Natural killer cell (primary cell): ENCODE measurements around the gene AFAP1L1. TPM values are rescaled to one million over a fixed set of nuclear protein-coding genes. Genes with fewer than 3 reads are reported as not detected.

Experiments used
- ATAC-seq, 3 donors: fragments of 150-1000 bp in 2 of 3; fragments of 200-7000 bp in 1 of 3; cut with Tn5 transposase; 1 replicate in 1 of 3; 2 replicates in 2 of 3; pipeline ENCODE4 v1.10.0; 2021; ENCODE audit warnings: mild to moderate bottlenecking in 2 of 3, moderate library complexity in 2 of 3
- DNase-seq, 2 donors: peaks; one replicate each; pipeline versions ENCODE4 v3.0.0 to v3.0.0-alpha.2; 2013 to 2021; ENCODE audit warnings: mixed read lengths in 1 of 2
- H3K27ac ChIP-seq: one replicate; pipeline ENCODE4 v1.5.1; 2013; ENCODE audit warnings: mild to moderate bottlenecking, low read length
- H3K27me3 ChIP-seq: one replicate; pipeline ENCODE4 v1.6.1; 2013; ENCODE audit warnings: low read length; ENCODE audit not compliant: control insufficient read depth, insufficient read depth
- H3K36me3 ChIP-seq: one replicate; pipeline ENCODE4 v1.6.1; 2013; ENCODE audit warnings: low read length; ENCODE audit not compliant: control insufficient read depth, insufficient read depth
- H3K4me1 ChIP-seq: one replicate; pipeline ENCODE4 v1.6.1; 2013; ENCODE audit warnings: low read length; ENCODE audit not compliant: control insufficient read depth, insufficient read depth
- H3K4me3 ChIP-seq: one replicate; pipeline ENCODE4 v1.5.1; 2013; ENCODE audit warnings: low read length
- H3K9me3 ChIP-seq: one replicate; pipeline ENCODE4 v1.6.1; 2013; ENCODE audit warnings: low read length; ENCODE audit not compliant: control insufficient read depth, insufficient read depth
- H3K27ac Mint-ChIP-seq, 2 donors: one replicate each; pipeline ENCODE4 v1.8.0; 2022; ENCODE audit warnings: mild to moderate bottlenecking in 2 of 2, mixed read lengths in 2 of 2, moderate library complexity in 1 of 2
- H3K27me3 Mint-ChIP-seq, 2 donors: one replicate each; pipeline ENCODE4 v1.8.0; 2022; ENCODE audit warnings: low read depth in 2 of 2, mixed read lengths in 2 of 2
- H3K36me3 Mint-ChIP-seq: one replicate; pipeline ENCODE4 v1.8.0; 2022; ENCODE audit warnings: mixed read lengths
- H3K4me1 Mint-ChIP-seq, 2 donors: one replicate each; pipeline ENCODE4 v1.8.0; 2022; ENCODE audit warnings: mixed read lengths in 2 of 2
- H3K4me3 Mint-ChIP-seq: one replicate; pipeline ENCODE4 v1.8.0; 2022; ENCODE audit warnings: mild to moderate bottlenecking, moderate library complexity, mixed read lengths
- H3K9me3 Mint-ChIP-seq, 2 donors: one replicate each; pipeline ENCODE4 v1.8.0; 2022; ENCODE audit warnings: mixed read lengths in 2 of 2
- WGBS: methylation state at CpG from one replicate; pipeline ENCODE4 v1.1.7; 2013; ENCODE audit warnings: missing lambda C conversion rate; ENCODE audit not compliant: insufficient coverage; 5-methylcytosine and 5-hydroxymethylcytosine counted together
- intact Hi-C: fragments of 100-400 bp; cut with micrococcal nuclease; formaldehyde crosslinking; loops from one replicate; pipeline ENCODE4 v1.14.2; 2022
- total RNA-seq, 4 donors: library from RNA; stranded (reverse); fragments of 120-200 nt in 1 of 4; gene quantifications; one replicate each; pipeline versions ENCODE4 v1.2.3 to v1.2.4, GENCODE V29; 2013 to 2022
- TF ChIP-seq, protein P1 (sequence below): fragments of 200-600 bp; IDR thresholded peaks from one replicate; pipeline ENCODE4 v1.8.0; 2022; ENCODE audit warnings: antibody characterized with exemption

Gene AFAP1L1
- total RNA-seq, 3 donors from 2014 or later (not counting 1 experiment from before 2014, with no cell fraction given), result 0.23 to 1.5 TPM; not detected in 1

DNA sequence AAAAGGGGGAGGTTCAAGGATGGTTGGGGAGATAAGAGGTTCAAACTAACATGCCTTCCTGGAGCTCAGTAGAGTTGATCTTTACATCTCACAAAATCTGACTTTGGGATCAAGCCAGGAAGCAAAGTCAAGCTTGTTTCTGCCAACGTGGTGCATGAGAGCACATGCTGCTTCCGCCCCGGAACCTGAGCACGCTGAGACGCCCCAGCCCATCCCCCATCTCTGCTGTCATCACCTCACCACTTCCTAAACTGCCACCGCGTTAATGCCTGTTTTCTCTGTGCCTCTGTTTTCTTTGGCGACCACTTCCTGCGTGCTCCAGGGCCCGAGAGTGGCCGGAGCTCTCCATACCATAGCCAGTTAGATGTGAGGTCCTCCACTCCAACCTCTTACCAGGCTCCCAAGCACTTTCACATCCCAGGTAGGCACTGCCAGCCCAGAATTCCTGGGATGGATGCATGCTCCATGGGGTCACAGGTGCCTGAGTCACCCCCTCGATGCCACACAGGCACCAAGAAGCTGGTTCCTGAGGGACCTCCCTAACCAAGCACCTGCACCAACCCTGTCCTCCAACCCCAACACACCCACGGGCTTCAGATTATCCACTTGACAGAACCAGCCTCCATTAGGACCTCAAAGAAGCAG, 31.2 kb upstream of the AFAP1L1 start:
- Histone ChIP-seq H3K4me3 (no peak overlapping the region), H3K36me3 (no peaks in the 10 kb centered on the region), H3K27me3 (no peaks in the 10 kb centered on the region), H3K4me1 (peaks cover 14% of the 10 kb centered on the region), H3K27ac (peak overlapping the region; percentile 27), H3K9me3 (no peaks in the 10 kb centered on the region)
- Mint-ChIP-seq H3K36me3 (no peaks in the 10 kb centered on the region), H3K9me3 (peaks cover 0 to 4% of the 10 kb centered on the region in 2 donors), H3K27ac (peak overlapping the region; percentile 77 to 83), H3K27me3 (peaks cover 0 to 3% of the 10 kb centered on the region in 2 donors), H3K4me1 (peaks cover 18 to 19% of the 10 kb centered on the region in 2 donors), H3K4me3 (peak overlapping the region; percentile 68)
- WGBS, result 24% methylated on average over 13 of the region's 13 CpGs
- DNase-seq, result peak; percentile 51 to 82
- intact Hi-C loops, result no loop called here
- TF ChIP-seq, protein P1, sequence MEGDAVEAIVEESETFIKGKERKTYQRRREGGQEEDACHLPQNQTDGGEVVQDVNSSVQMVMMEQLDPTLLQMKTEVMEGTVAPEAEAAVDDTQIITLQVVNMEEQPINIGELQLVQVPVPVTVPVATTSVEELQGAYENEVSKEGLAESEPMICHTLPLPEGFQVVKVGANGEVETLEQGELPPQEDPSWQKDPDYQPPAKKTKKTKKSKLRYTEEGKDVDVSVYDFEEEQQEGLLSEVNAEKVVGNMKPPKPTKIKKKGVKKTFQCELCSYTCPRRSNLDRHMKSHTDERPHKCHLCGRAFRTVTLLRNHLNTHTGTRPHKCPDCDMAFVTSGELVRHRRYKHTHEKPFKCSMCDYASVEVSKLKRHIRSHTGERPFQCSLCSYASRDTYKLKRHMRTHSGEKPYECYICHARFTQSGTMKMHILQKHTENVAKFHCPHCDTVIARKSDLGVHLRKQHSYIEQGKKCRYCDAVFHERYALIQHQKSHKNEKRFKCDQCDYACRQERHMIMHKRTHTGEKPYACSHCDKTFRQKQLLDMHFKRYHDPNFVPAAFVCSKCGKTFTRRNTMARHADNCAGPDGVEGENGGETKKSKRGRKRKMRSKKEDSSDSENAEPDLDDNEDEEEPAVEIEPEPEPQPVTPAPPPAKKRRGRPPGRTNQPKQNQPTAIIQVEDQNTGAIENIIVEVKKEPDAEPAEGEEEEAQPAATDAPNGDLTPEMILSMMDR, result no peak
- ATAC-seq, result peak; percentile 93 to 98 (median 98)

DNA sequence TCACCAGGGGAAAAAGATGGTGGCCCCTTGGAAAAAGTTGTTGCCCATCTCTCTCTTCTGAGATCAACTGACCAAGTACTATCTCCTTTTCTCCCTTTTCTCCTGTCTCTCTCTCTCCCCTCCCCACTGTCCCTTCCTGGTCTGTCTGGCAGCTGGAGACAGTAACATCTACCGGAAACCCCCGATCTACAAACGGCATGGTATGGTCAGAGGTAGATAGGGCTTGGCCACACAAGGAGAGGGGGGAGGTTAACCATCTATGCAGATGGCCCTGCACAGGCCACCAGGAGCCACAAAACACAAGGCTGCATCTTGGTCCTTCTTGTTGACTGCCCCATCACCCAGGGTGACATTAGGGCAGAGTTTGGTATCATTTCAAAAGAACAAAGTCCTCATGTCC, 29.3 kb upstream of the AFAP1L1 start:
- H3K4me3 Mint-ChIP-seq, result no peak overlapping the region

DNA sequence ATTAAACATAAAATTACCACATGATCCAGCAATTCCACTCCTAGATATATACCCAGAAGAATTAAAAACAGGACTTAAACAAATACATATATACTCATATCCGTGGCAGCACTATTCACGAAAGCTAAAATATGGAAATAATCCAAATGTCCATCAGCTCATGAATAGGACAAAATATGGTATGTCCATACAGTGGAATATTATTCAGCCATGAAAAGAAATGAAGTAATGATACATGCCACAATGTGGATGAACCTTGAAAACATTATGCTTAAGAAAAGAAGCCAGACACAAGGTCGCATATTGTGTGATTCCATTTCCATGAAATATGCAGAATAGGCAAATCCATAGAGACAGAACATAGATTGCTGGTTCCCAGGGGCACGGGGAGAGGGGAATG, 24.8 kb upstream of the AFAP1L1 start:
- Histone ChIP-seq H3K27ac (no peak overlapping the region), H3K4me3 (no peak overlapping the region), H3K4me1 (no peaks in the 10 kb centered on the region), H3K27me3 (no peaks in the 10 kb centered on the region), H3K36me3 (no peaks in the 10 kb centered on the region), H3K9me3 (no peaks in the 10 kb centered on the region)
- Mint-ChIP-seq H3K27me3 (peaks cover 0 to 3% of the 10 kb centered on the region in 2 donors), H3K27ac (no peak overlapping the region), H3K4me3 (no peak overlapping the region), H3K9me3 (no peaks in the 10 kb centered on the region), H3K36me3 (no peaks in the 10 kb centered on the region), H3K4me1 (no peaks in the 10 kb centered on the region)
- DNase-seq, result no peak
- no peak for ATAC-seq
- WGBS, result 89% methylated on average over 2 of the region's 4 CpGs
- TF ChIP-seq, protein P1, result no peak
- intact Hi-C loops, result no loop called here

More for the DNA sequence above, 29.3 kb upstream of the AFAP1L1 start:
- no peaks in the 10 kb centered on the region for H3K36me3 ChIP-seq
- peaks cover 18 to 19% of the 10 kb centered on the region in 2 donors for H3K4me1 Mint-ChIP-seq
- peaks cover 0 to 4% of the 10 kb centered on the region in 2 donors for H3K9me3 Mint-ChIP-seq
- no peaks in the 10 kb centered on the region for H3K27me3 ChIP-seq
- 89% methylated on average over 3 of the region's 3 CpGs for WGBS
- DNase-seq, result no peak
- H3K4me1 ChIP-seq, result peaks cover 14% of the 10 kb centered on the region
- TF ChIP-seq, protein P1, result no peak
- no peaks in the 10 kb centered on the region for H3K36me3 Mint-ChIP-seq
- intact Hi-C loops, result no loop called here
- no peak overlapping the region for H3K27ac Mint-ChIP-seq
- peaks cover 0 to 3% of the 10 kb centered on the region in 2 donors for H3K27me3 Mint-ChIP-seq
- H3K27ac ChIP-seq, result no peak overlapping the region
- ATAC-seq, result no peak
- no peak overlapping the region for H3K4me3 ChIP-seq
- H3K9me3 ChIP-seq, result no peaks in the 10 kb centered on the region

DNA sequence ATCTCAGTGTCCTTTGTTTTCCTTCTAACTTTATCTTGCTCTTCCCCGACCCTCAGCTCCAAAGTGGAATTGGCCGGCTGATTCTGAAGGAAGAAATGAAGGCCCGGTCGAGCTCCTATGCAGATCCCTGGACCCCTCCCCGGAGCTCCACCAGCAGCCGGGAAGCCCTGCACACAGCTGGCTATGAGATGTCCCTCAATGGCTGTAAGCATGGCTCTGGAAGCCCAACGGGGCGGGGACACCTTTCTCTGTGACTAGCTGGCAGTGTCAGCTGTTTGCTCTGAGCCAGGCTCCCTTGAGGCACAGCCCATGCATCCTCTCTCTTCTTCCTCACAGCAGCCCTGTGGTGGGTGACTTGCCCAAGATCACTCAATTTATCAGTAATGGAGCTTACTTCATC, 23.9 kb upstream of the AFAP1L1 start:
- Mint-ChIP-seq H3K9me3 (no peaks in the 10 kb centered on the region), H3K4me3 (no peak overlapping the region), H3K27ac (no peak overlapping the region), H3K4me1 (no peaks in the 10 kb centered on the region), H3K36me3 (no peaks in the 10 kb centered on the region), H3K27me3 (peaks cover 0 to under 1% of the 10 kb centered on the region in 2 donors)
- Histone ChIP-seq H3K27me3 (no peaks in the 10 kb centered on the region), H3K4me1 (no peaks in the 10 kb centered on the region), H3K9me3 (no peaks in the 10 kb centered on the region), H3K4me3 (no peak overlapping the region), H3K36me3 (no peaks in the 10 kb centered on the region), H3K27ac (no peak overlapping the region)
- 90% methylated on average over 8 of the region's 8 CpGs for WGBS
- DNase-seq (no peak), ATAC-seq (no peak)
- intact Hi-C loops, result no loop called here
- TF ChIP-seq, protein P1, result no peak
